ENCODE measurements around the gene CADPS2. TPM values are rescaled to one million over a fixed set of nuclear protein-coding genes. Genes with fewer than 3 reads are reported as not detected.

CADPS2 gene
- total and polyA plus RNA-seq, 2 of the 8 experiments (the other 6 are each of a cell fraction or from before 2014, with no cell fraction given) = 8.9 to 22.3 TPM

GRCh38 chr7:122553761-122554160, 332.5 kb downstream of the CADPS2 start:
- H3K4me1 ChIP-seq (replicated peaks in 1 of 4; ENCODE audit: control insufficient read depth in 3 of 4, insufficient read depth in 4 of 4, low read length in 3 of 4) = no peaks in the 10 kb centered on the region
- H3K79me2 ChIP-seq (ENCODE audit: control insufficient read depth in 1 of 2, insufficient read depth in 2 of 2, low read length in 2 of 2) = no peaks in the 10 kb centered on the region
- DNase-seq (ENCODE audit: low read depth in 1 of 2, low spot score in 2 of 2) (no peak), FAIRE-seq (no peak)
- no peak overlapping the region for H3K18ac ChIP-seq (ENCODE audit: extremely low read depth, low read length)
- H3K9ac ChIP-seq (replicated peaks in 1 of 4; ENCODE audit: extremely low read depth in 1 of 4, low read depth in 3 of 4, low read length in 3 of 4) = no peak overlapping the region
- no peaks in the 10 kb centered on the region for H4K20me1 ChIP-seq (replicated peaks in 1 of 2; ENCODE audit: control insufficient read depth in 1 of 2, insufficient read depth in 2 of 2, low read length in 2 of 2)
- CTCF ChIA-PET (ENCODE audit: partially characterized antibody) = interaction anchor here (0.6 kb wide), 1 partner anchor 281 kb away, joined by 4 read pairs; no protein-coding TSS in a partner anchor
- no peak overlapping the region for H2BK15ac ChIP-seq (ENCODE audit: low read length)
- H2AK5ac ChIP-seq (ENCODE audit: low read depth, low read length) = no peak overlapping the region
- H3K9me3 ChIP-seq (ENCODE audit: insufficient read depth in 2 of 2, low read depth in 1 of 2, low read length in 1 of 2) = no peaks in the 10 kb centered on the region
- H2AFZ ChIP-seq (ENCODE audit: low read length) = no peak overlapping the region
- no peak overlapping the region for H3K4ac ChIP-seq (replicated peaks; ENCODE audit: insufficient read length, low read depth, low read length)
- H3K4me2 ChIP-seq (ENCODE audit: insufficient read depth in 1 of 2, low read depth in 2 of 2, low read length in 2 of 2) = no peak overlapping the region
- no peak overlapping the region for H4K5ac ChIP-seq (ENCODE audit: insufficient read length, low read depth, low read length)
- H2BK120ac ChIP-seq (replicated peaks; ENCODE audit: low read depth, low read length) = no peak overlapping the region
- no peak overlapping the region for H3K14ac ChIP-seq (ENCODE audit: insufficient read length)
- H4K91ac ChIP-seq (replicated peaks; ENCODE audit: insufficient read length, low read length) = no peak overlapping the region
- H3K56ac ChIP-seq (replicated peaks; ENCODE audit: insufficient read length, low read depth, low read length) = no peak overlapping the region
- H3K36me3 ChIP-seq (ENCODE audit: control insufficient read depth in 2 of 4, insufficient read depth in 4 of 4, low read length in 3 of 4) = no peaks in the 10 kb centered on the region
- H3K27ac ChIP-seq (ENCODE audit: low read depth, low read length) = no peak overlapping the region
- TF ChIP-seq EGR1 (IDR thresholded peaks at IDR 0.05; ENCODE audit: borderline replicate concordance, low read depth, low read length) (no peak), RAD21 (IDR thresholded peaks at IDR 0.05 in 1 of 2, conservative IDR thresholded peaks at IDR 0.05 in 1 of 2; ENCODE audit: low read depth in 2 of 2, low read length in 2 of 2) (peak in 1 of 2 experiments; percentile 22; a peak in 2 of 4 replicates), SIRT6 (IDR thresholded peaks at IDR 0.05; ENCODE audit: low read length) (no peak), CHD2 (IDR thresholded peaks at IDR 0.05; ENCODE audit: low read length) (no peak), RXRA (IDR thresholded peaks at IDR 0.05; ENCODE audit: insufficient read depth, low read depth, low read length) (no peak), CBX8 (IDR thresholded peaks at IDR 0.05; ENCODE audit: borderline replicate concordance, low read depth, low read length) (no peak)
- no peak overlapping the region for H2BK12ac ChIP-seq (ENCODE audit: low read depth, low read length)
- H3K4me3 ChIP-seq (ENCODE audit: extremely low read depth in 1 of 4, insufficient read depth in 2 of 4, low read depth in 3 of 4, low read length in 4 of 4) = no peak overlapping the region
- WGBS, 2 experiments (ENCODE audit: extremely low coverage in 1 of 2, insufficient coverage in 1 of 2, insufficient read length in 1 of 2, insufficient replicate concordance in 2 of 2, low coverage in 1 of 2, low lambda C conversion rate in 2 of 2, missing lambda C conversion rate in 1 of 2) = 80% methylated on average over 1 of the region's 1 CpG; no CpG with 5 or more reads in 1 of the 2 experiments
- H2BK5ac ChIP-seq (ENCODE audit: low read depth, low read length) = no peak overlapping the region
- no peaks in the 10 kb centered on the region for H3K79me1 ChIP-seq (ENCODE audit: low read depth, low read length)
- no peaks in the 10 kb centered on the region for H3K27me3 ChIP-seq (replicated peaks in 1 of 4; ENCODE audit: control insufficient read depth in 3 of 4, extremely low read depth in 1 of 4, insufficient read depth in 3 of 4, low read length in 3 of 4)
- no peak overlapping the region for H3K23ac ChIP-seq (ENCODE audit: insufficient read length)
- no peaks in the 10 kb centered on the region for H3K23me2 ChIP-seq (ENCODE audit: low read depth, low read length)
- H2BK20ac ChIP-seq (ENCODE audit: low read length) = no peak overlapping the region
- POLR2A ChIA-PET (ENCODE audit: partially characterized antibody) = no interaction called here
- H4K8ac ChIP-seq (ENCODE audit: extremely low read depth, insufficient read depth, low read length) = no peak overlapping the region

All from H1 (cell line).